IPS-NIHi7 (cell line): Measurements from ENCODE around the gene DESI2.
A peak's percentile ranks its signal among the peaks of the same experiment; 100 is the strongest.
"Not testable (repeated sequence)": the region's sequence is repeated elsewhere in the genome, so short reads cannot be mapped to it uniquely, and the experiment has no call there.

Experiments used
- DNase-seq: peaks from one replicate; pipeline ENCODE4 v3.0.0; 2012; ENCODE audit warnings: mixed read lengths; ENCODE audit errors: extremely low spot score

Gene DESI2

GRCh38 chr1:244705261-244706234 is 52.6 kb downstream of the DESI2 start:
- DNase-seq, result no peak

- DNase-seq, result no peak
Measured at GRCh38 chr1:244709076-244709475, 56.1 kb downstream of the DESI2 start.

DNA sequence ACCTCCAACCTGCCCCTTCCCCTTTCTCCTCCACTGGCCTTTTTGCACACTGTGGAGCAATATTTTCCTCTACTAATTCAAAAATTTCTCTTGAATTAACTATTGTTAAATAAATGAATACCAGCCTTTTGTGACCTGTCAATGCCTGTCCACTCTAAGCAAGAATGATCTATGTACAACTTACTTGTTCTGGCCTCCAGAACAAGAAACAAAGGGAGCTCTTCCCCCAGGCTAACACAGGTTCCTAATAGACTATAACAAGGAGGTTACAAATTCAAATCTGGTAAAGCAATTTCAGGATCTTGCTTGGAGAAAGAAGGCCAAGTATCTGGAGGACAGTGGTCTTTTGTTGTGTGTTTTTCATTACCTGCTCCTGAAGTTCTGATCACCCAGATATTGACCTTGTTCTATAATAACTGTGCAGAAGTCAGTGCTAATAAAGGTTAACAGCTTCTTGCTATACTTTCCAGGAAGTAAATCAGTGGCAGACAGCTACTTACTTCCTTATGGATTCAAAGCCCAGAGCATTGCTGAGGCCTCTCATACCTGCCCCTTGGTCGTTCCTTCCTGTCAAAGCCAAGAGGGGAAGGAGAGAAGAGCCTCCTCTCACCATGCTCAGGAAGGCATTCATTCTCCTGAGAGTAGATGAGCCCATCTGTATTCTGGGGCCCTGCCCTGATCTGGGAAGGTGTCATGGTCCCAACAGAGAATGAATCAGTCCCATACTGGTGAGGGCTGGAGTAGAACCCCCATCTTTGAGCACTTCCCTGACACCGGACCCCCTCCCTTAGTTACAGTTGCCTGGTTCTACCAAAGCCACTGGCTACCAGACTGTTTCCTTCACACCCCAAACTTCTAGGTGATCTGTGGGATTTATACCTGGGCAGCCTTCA is 56.8 kb downstream of the DESI2 start:
- no peak for DNase-seq

GRCh38 chr1:244710474-244711062 is 57.6 kb downstream of the DESI2 start:
- DNase-seq, result no peak

DNA sequence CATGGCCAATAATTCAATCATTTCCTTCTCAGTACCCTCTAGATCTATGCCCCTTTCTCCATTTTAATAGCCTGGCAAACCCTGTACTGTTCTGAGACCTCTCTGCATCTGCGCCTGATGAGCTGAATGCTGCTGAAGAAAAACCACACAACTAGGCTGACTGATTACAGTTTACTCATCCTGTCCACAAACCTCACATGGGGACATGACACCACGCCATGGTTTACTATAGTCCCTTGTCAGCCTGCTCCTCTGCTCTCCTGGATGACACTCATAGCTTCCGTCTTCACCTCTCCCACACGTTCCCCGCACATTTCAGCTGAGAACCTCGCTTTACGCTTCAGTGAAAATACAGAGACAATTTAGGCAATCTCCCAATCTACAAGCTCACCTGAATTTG is 59.7 kb downstream of the DESI2 start:
- DNase-seq, result no peak

DNA sequence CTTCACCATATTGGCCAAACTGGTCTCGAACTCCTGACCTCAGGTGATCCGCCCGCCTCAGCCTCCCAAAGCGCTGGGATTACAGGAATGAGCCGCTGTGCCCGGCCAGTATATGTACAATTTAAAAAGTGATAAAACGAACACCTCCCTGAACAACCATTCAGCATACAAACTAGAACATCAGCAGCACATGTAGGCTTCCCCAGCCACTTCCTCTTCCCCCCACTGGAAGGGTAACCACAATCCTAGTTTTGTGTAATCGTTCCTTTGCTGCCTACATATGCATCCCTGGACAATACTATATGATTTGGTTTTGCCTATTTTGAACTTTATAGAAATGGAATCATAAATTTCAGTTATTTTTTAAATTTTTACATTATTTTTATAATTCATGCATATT is 60.4 kb downstream of the DESI2 start:
- no peak for DNase-seq

DNA sequence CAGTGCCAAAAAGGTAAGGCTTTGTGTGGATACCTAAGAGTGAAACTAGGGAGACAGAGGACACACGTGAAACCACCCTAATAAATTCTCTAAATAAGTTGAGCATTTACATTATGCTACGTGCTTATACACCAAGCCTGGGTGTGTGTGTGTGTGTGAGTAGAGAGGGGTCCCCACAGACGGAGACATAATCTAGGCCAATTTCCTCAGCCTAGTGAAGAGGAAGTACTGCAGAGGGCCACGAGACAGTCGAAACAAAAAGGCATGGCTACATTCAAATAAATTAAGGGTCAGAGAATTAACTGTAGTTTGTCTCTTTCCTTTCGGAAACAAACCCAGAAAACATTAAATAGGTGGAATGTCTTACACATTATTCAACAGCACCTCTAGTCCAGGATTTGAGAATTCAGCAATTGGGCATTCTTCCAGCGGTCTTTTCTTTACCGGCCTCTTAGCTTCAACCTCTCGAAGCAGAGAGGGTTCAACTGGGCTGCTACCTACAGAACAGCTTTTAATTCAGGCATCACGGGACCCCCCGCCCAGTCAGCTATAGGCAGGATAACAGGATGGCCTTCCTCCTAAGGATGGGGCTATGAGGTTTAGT is 75.0 kb downstream of the DESI2 start:
- no peak for DNase-seq

DNA sequence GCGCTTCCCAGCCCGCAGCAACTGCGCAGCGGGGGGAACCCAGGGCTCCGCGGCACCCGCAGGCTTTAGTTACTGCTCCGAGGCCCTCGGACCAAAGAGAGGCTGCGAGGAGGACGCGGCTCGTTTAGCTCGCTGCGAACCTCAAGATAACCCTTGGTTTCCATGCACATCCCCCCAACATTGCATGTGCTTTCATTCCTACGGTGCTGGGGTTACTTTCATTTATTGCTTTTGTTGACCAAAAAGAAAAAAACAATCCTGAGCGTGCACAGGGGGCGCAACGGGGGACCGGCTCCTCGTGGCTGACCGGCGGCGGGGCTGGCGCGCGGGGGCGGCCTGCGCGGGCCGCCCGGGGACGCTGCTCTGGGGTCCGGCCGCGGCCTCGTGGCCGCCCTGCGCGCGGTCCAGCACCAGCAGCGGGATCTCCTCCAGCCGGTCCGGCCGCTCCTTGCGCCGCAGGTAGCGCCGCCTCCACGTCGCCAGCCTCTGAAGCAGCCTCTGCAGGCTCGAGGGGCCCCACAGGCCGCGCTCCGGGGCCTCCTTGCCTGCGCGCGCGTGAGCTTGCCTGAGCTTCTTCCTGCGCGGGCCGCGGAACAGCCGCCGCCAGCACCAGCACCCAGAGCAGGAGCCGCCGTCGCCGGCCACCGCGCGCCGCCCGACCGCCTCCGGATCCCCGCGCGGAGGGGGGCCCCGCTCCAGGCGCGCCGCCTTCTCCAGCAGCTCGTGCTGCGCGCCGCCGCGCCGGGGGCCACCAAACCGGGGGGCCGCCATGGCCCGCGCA is 77.4 kb downstream of the DESI2 start:
- DNase-seq, result peak; percentile 59

DNA sequence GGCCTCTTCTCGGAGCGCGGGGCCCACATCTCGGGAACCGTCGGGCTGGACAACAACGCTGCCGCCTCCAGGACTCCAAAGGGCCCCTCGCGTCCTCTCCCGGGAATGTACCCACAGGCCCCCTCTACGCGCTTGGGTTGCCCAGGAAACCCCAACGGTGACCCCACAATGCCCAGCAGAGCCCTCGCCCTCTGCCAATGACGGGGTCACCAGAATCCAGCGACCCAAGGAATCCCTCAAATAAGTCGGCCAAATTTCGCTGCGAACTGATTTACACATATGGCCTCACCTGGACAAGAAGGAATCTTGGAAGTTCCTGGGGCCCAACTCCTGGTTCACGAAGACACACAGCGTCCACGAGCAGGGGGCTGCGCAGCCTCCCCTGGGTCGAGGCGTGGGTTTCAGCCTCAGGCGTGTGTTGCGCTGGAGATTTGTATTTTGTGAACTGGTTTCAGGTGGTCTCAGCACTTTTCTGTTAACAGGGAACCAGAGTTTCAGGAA is 78.1 kb downstream of the DESI2 start:
- DNase-seq, result no peak

- no peak for DNase-seq
Measured at GRCh38 chr1:244731651-244732050, 78.7 kb downstream of the DESI2 start.

GRCh38 chr1:244732851-244733450 is 80.0 kb downstream of the DESI2 start:
- DNase-seq, result no peak

GRCh38 chr1:244735404-244735803 is 82.5 kb downstream of the DESI2 start:
- no peak for DNase-seq

- DNase-seq, result no peak
Measured at GRCh38 chr1:244735876-244736561, 83.1 kb downstream of the DESI2 start.

DNA sequence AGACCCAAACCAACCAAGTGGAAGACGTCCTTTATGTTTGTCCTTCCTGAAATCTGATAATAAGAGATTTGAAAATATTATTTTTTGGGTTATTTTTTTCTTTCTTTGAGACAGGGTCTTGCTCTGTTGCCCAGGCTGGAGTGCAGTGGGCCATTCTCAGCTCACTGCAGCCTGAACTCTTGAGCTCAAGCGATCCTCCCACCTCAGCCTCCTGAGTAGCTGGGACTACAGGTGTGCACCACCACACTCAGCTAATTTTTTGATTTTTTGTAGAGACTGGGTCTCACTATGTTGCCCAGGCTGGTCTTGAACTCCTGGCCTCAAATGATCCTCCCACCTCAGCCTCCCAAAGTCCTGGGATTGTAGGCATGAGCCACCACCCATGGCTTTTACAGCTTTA is 86.2 kb downstream of the DESI2 start:
- not testable (repeated sequence) for DNase-seq

GRCh38 chr1:244740027-244740617 is 87.2 kb downstream of the DESI2 start:
- DNase-seq, result not testable (repeated sequence)

DNA sequence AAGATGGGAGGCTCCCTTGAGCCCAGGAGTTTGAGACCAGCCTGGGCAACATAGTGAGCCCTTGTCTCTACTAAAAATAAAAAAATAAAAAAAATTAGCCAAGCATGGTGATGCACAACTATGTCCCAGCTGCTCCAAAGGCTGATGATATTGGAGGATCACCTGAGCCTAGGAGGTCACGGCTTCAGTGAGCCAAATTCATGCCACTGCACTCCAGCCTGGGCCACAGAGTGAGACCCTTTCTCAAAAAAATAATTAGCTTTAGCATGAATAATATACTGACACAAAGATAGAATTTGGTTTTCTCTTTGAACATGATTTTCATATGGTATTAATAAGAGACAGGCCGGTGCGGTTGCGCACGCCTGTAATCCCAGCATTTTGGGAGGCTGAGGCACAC is 88.8 kb downstream of the DESI2 start:
- DNase-seq, result no peak

DNA sequence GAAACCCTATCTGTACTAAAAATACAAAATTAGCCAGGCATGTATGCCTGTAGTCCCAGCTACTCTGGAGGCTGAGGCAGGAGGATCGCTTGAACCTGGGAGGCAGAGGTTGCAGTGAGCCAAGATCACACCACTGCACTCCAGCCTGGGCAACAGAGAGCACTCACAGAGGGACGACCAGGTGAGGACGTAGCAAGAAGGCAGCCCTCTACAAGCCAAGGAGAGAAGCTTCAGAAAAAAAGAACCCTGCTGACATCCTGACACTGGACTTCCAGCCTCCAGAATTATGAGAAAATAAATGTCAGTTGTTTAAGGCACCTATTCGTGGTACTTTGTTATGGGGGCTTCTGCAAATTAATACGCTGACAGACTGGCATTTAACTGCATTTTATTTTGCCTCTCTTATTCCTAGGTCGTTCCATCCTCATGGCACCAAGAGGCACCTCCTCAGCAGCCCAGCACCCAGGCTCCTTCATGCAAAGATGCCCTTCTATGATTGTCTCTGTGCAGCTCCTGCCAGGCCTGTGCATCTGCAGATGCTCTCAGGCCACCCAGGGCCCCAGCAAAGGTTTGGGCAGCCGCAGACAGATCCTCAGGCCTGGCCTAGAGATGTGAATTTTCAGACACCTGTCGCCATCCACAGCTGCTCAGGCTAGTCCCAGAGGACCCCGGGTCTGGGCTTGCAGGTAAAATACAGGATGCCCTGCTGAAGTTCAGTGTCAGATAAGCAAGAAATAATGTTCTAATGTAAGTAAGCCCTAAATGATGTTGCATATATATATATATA is 96.5 kb downstream of the DESI2 start:
- no peak for DNase-seq

GRCh38 chr1:244751271-244751895 is 98.5 kb downstream of the DESI2 start:
- no peak for DNase-seq
